Osteoblast (primary cell): Measurements from ENCODE around the gene APEX1. TPM values are rescaled to one million over a fixed set of nuclear protein-coding genes. Genes with fewer than 3 reads are reported as not detected.

Experiments
- DNase-seq: peaks from one replicate; pipeline ENCODE4 v3.0.0; 2011; ENCODE audit warnings: low spot score, mixed read lengths; ENCODE audit not compliant: insufficient read length; ENCODE audit errors: missing footprints
- H2AFZ ChIP-seq: 2 replicates; pipeline ENCODE4 v1.6.0; 2011; ENCODE audit warnings: mild to moderate bottlenecking, low read length
- H3K27ac ChIP-seq: 2 replicates; pipeline ENCODE4 v1.5.1; 2011; ENCODE audit warnings: mild to moderate bottlenecking, low read depth, low read length, moderate library complexity
- H3K27me3 ChIP-seq: 2 replicates; pipeline ENCODE4 v1.6.0; 2012; ENCODE audit warnings: mild to moderate bottlenecking, control low read depth, inconsistent platforms, low read length, moderate library complexity; ENCODE audit not compliant: insufficient read depth
- H3K36me3 ChIP-seq: 2 replicates; pipeline ENCODE4 v1.5.1; 2011; ENCODE audit warnings: mild to moderate bottlenecking, low read length, control low read depth, moderate library complexity; ENCODE audit not compliant: insufficient read depth
- H3K4me1 ChIP-seq: 2 replicates; pipeline ENCODE4 v1.5.1; 2011; ENCODE audit warnings: mild to moderate bottlenecking, low read length, control low read depth, moderate library complexity; ENCODE audit not compliant: insufficient read depth
- H3K4me2 ChIP-seq: 2 replicates; pipeline ENCODE4 v1.6.0; 2011; ENCODE audit warnings: mild to moderate bottlenecking, low read length; ENCODE audit not compliant: insufficient read depth
- H3K4me3 ChIP-seq: fragments of 200-600 bp; sonication (generic); 3 replicates; pipeline ENCODE4 v1.5.1; 2012; ENCODE audit warnings: mild to moderate bottlenecking, low read length, inconsistent platforms; ENCODE audit not compliant: insufficient read depth
- H3K79me2 ChIP-seq: 2 replicates; pipeline ENCODE4 v1.6.0; 2012; ENCODE audit warnings: mild to moderate bottlenecking, low read length, control low read depth, inconsistent platforms; ENCODE audit not compliant: insufficient read depth
- H3K9me3 ChIP-seq: 2 replicates; pipeline ENCODE4 v1.5.1; 2011; ENCODE audit warnings: low read depth, low read length, control low read depth
- H4K20me1 ChIP-seq: 2 replicates; pipeline ENCODE4 v1.6.0; 2012; ENCODE audit warnings: mild to moderate bottlenecking, low read length, control low read depth; ENCODE audit not compliant: insufficient read depth
- CTCF ChIP-seq: IDR thresholded peaks from 2 replicates; pipeline ENCODE4 v1.5.1; 2011; ENCODE audit warnings: mild to moderate bottlenecking, low read depth, low read length, moderate library complexity; ENCODE audit errors: extremely low read depth
- total RNA-seq: library from RNA; depleted of rRNA; stranded (reverse); fragments of >200 nt; gene quantifications from 2 replicates; pipeline ENCODE4 v1.2.3, GENCODE V29; 2012

The APEX1 gene
- total RNA-seq, 1 donor, result 74.9 TPM

GRCh38 chr14:20472536-20473169 is 17.6 kb downstream of the APEX1 start:
- Histone ChIP-seq H3K4me3 (no peak overlapping the region), H3K36me3 (peaks cover 49% of the 10 kb centered on the region), H3K79me2 (peaks cover 51% of the 10 kb centered on the region), H4K20me1 (peaks cover 3% of the 10 kb centered on the region), H2AFZ (no peak overlapping the region), H3K4me1 (peaks cover 21% of the 10 kb centered on the region), H3K27ac (no peak overlapping the region), H3K9me3 (no peaks in the 10 kb centered on the region), H3K4me2 (no peak overlapping the region), H3K27me3 (no peaks in the 10 kb centered on the region)
- TF ChIP-seq CTCF, result no peak
- no peak for DNase-seq

GRCh38 chr14:20476776-20477175 is 21.8 kb downstream of the APEX1 start:
- peaks cover 16% of the 10 kb centered on the region for H3K4me1 ChIP-seq
- H3K79me2 ChIP-seq, result peaks cover 28% of the 10 kb centered on the region
- H3K36me3 ChIP-seq, result peaks cover 63% of the 10 kb centered on the region
- no peak for DNase-seq
- no peak overlapping the region for H2AFZ ChIP-seq
- no peaks in the 10 kb centered on the region for H3K9me3 ChIP-seq
- TF ChIP-seq CTCF, result no peak
- H4K20me1 ChIP-seq, result no peaks in the 10 kb centered on the region
- peak overlapping the region; percentile 13 for H3K27ac ChIP-seq
- no peak overlapping the region for H3K4me2 ChIP-seq
- no peak overlapping the region for H3K4me3 ChIP-seq
- H3K27me3 ChIP-seq, result no peaks in the 10 kb centered on the region

- peak; percentile 58 for DNase-seq
- no peaks in the 10 kb centered on the region for H3K9me3 ChIP-seq
- H3K27me3 ChIP-seq, result no peaks in the 10 kb centered on the region
- H3K4me3 ChIP-seq, result no peak overlapping the region
- no peaks in the 10 kb centered on the region for H4K20me1 ChIP-seq
- peak overlapping the region; percentile 15 for H3K4me2 ChIP-seq
- no peak for TF ChIP-seq CTCF
- peaks cover 62% of the 10 kb centered on the region for H3K36me3 ChIP-seq
- H3K4me1 ChIP-seq, result peaks cover 16% of the 10 kb centered on the region
- H3K79me2 ChIP-seq, result peaks cover 22% of the 10 kb centered on the region
- H3K27ac ChIP-seq, result peak overlapping the region; percentile 13
- no peak overlapping the region for H2AFZ ChIP-seq
Measured at GRCh38 chr14:20477211-20477876, 22.3 kb downstream of the APEX1 start.

- no peaks in the 10 kb centered on the region for H3K9me3 ChIP-seq
- H3K27ac ChIP-seq, result no peak overlapping the region
- no peak for TF ChIP-seq CTCF
- H3K4me3 ChIP-seq, result no peak overlapping the region
- H3K79me2 ChIP-seq, result peaks cover 9% of the 10 kb centered on the region
- H3K4me1 ChIP-seq, result peaks cover 16% of the 10 kb centered on the region
- no peaks in the 10 kb centered on the region for H4K20me1 ChIP-seq
- no peaks in the 10 kb centered on the region for H3K27me3 ChIP-seq
- DNase-seq, result no peak
- peaks cover 48% of the 10 kb centered on the region for H3K36me3 ChIP-seq
- no peak overlapping the region for H3K4me2 ChIP-seq
- no peak overlapping the region for H2AFZ ChIP-seq
Measured at GRCh38 chr14:20478894-20479293, 23.9 kb downstream of the APEX1 start.
